ENCODE measurements around the gene CPNE7. TPM values are rescaled to one million over a fixed set of nuclear protein-coding genes. Genes with fewer than 3 reads are reported as not detected.

Gene CPNE7
- total RNA-seq, 4 donors from 2014 or later, result 0.19 to 2.4 (median 1.1) TPM; not detected in 1

GRCh38 chr16:89549007-89549700 lies 26.4 kb upstream of the CPNE7 start:
- DNase-seq (ENCODE audit: low spot score), result no peak
- TF ChIP-seq CTCF (IDR thresholded peaks at IDR 0.05), result no peak
- no peak for ATAC-seq (ENCODE audit: low FRiP score)

- no peak for ATAC-seq (ENCODE audit: low FRiP score)
- TF ChIP-seq CTCF (IDR thresholded peaks at IDR 0.05), result no peak
- no peak for DNase-seq (ENCODE audit: low spot score)
Measured at GRCh38 chr16:89550421-89551007, 25.0 kb upstream of the CPNE7 start.

- TF ChIP-seq CTCF (IDR thresholded peaks at IDR 0.05), result no peak
- ATAC-seq (ENCODE audit: low FRiP score) (no peak), DNase-seq (ENCODE audit: low spot score) (no peak)
Measured at GRCh38 chr16:89552329-89552728, 23.2 kb upstream of the CPNE7 start.

- ATAC-seq (ENCODE audit: low FRiP score) (no peak), DNase-seq (ENCODE audit: low spot score) (no peak)
- TF ChIP-seq CTCF (IDR thresholded peaks at IDR 0.05), result no peak
Measured at GRCh38 chr16:89552913-89553312, 22.6 kb upstream of the CPNE7 start.

- ATAC-seq (ENCODE audit: low FRiP score), result no peak
- no peak for TF ChIP-seq CTCF (IDR thresholded peaks at IDR 0.05)
- DNase-seq (ENCODE audit: low spot score), result no peak
Measured at GRCh38 chr16:89553733-89554132, 21.8 kb upstream of the CPNE7 start.

GRCh38 chr16:89554343-89554742 lies 21.2 kb upstream of the CPNE7 start:
- TF ChIP-seq CTCF (IDR thresholded peaks at IDR 0.05), result no peak
- no peak for ATAC-seq (ENCODE audit: low FRiP score)
- no peak for DNase-seq (ENCODE audit: low spot score)

- ATAC-seq (ENCODE audit: low FRiP score) (no peak), DNase-seq (ENCODE audit: low spot score) (no peak)
- no peak for TF ChIP-seq CTCF (IDR thresholded peaks at IDR 0.05)
Measured at GRCh38 chr16:89555265-89555664, 20.3 kb upstream of the CPNE7 start.
